Testis (tissue), 3 donors: ENCODE measurements around the gene RNF144B. TPM values are rescaled to one million over a fixed set of nuclear protein-coding genes. Genes with fewer than 3 reads are reported as not detected.
"Not testable (repeated sequence)": the region's sequence is repeated elsewhere in the genome, so short reads cannot be mapped to it uniquely, and the experiment has no call there.

Experiments
- DNase-seq: peaks from one replicate; pipeline ENCODE4 v3.0.0-alpha.2; 2019
- H3K27ac ChIP-seq, 2 donors: fragments of 200-600 bp; sonication (generic); one replicate each; pipeline ENCODE4 v1.5.1; 2019
- H3K27me3 ChIP-seq: fragments of 200-600 bp; sonication (generic); one replicate; pipeline ENCODE4 v1.5.1; 2019
- H3K36me3 ChIP-seq: fragments of 200-600 bp; sonication (generic); one replicate; pipeline ENCODE4 v1.5.1; 2017; ENCODE audit warnings: low read depth; ENCODE audit errors: missing control alignments
- H3K4me1 ChIP-seq: fragments of 200-600 bp; sonication (generic); one replicate; pipeline ENCODE4 v1.5.1; 2019
- H3K4me3 ChIP-seq, 2 donors: fragments of 200-600 bp; sonication (generic); one replicate each; pipeline ENCODE4 v1.5.1; 2017 to 2019
- H3K9me3 ChIP-seq: fragments of 200-600 bp; sonication (generic); one replicate; pipeline ENCODE4 v1.5.1; 2017
- CTCF ChIP-seq, 3 experiments: fragments of 450-650 bp in 2 of 3; fragments of 200-600 bp in 1 of 3; sonication (generic) in 1 of 3; IDR thresholded peaks; one replicate each; pipeline ENCODE4 v1.5.1; 2016 to 2019; ENCODE audit warnings: antibody characterized with exemption in 3 of 3, mild to moderate bottlenecking in 2 of 3, moderate library complexity in 1 of 3
- POLR2A ChIP-seq: fragments of 450-650 bp; IDR thresholded peaks from one replicate; pipeline ENCODE4 v1.6.1; 2017; ENCODE audit warnings: antibody characterized with exemption, mild to moderate bottlenecking, moderate library complexity
- WGBS, 2 donors: methylation state at CpG; one replicate each; pipeline ENCODE4 v1.1.5; 2018; 5-methylcytosine and 5-hydroxymethylcytosine counted together
- intact Hi-C: fragments of 100-400 bp; cut with DNase I; formaldehyde crosslinking; loops from one replicate; pipeline ENCODE4 v1.15.1; 2023; ENCODE audit warnings: low total_unique reads
- polyA plus RNA-seq: library from polyadenylated mRNA; stranded (reverse); fragments of 350-450 nt; fragmentation: Illumina TruSeq; extraction: RNeasy Lipid Tissue Mini Kit (QIAGEN cat#74804); gene quantifications from one replicate; pipeline ENCODE4 v1.2.3, GENCODE V29; 2014; ENCODE audit warnings: low read depth, low replicate concordance; ENCODE audit not compliant: insufficient read depth
- total RNA-seq, 2 donors: library from RNA; depleted of rRNA; stranded (reverse); fragments of >200 nt; gene quantifications; one replicate each; pipeline ENCODE4 v1.2.3, GENCODE V29; 2016

The RNF144B gene
- total and polyA plus RNA-seq, 3 donors from 2014 or later = 6.1 to 6.3 (median 6.1) TPM

GRCh38 chr6:18406955-18407749 lies 20.0 kb downstream of the RNF144B start:
- no peaks in the 10 kb centered on the region for H3K9me3 ChIP-seq
- no peaks in the 10 kb centered on the region for H3K36me3 ChIP-seq
- no peak for DNase-seq
- TF ChIP-seq POLR2A (no peak), CTCF (IDR thresholded peaks at IDR 0.05) (no peak)
- 94 to 98% methylated on average over 4 of the region's 4 CpGs for WGBS, 2 donors
- H3K27ac ChIP-seq = no peak overlapping the region
- intact Hi-C loops = no loop called here
- no peaks in the 10 kb centered on the region for H3K27me3 ChIP-seq
- no peaks in the 10 kb centered on the region for H3K4me1 ChIP-seq
- no peak overlapping the region for H3K4me3 ChIP-seq

- DNase-seq, intact Hi-C loops, H3K9me3 ChIP-seq, H3K27me3 ChIP-seq, H3K4me1 ChIP-seq, H3K36me3 ChIP-seq, H3K27ac ChIP-seq, H3K4me3 ChIP-seq: not testable (repeated sequence)
- WGBS, 2 donors = 92 to 95% methylated on average over 11 of the region's 11 CpGs
Measured at GRCh38 chr6:18409602-18410001, 22.5 kb downstream of the RNF144B start.

GRCh38 chr6:18410412-18410811 lies 23.3 kb downstream of the RNF144B start:
- H3K36me3 ChIP-seq = no peaks in the 10 kb centered on the region
- DNase-seq = no peak
- no peak overlapping the region for H3K4me3 ChIP-seq
- H3K27ac ChIP-seq = no peak overlapping the region
- no peaks in the 10 kb centered on the region for H3K27me3 ChIP-seq
- 77 to 83% methylated on average over 3 of the region's 3 CpGs for WGBS, 2 donors
- H3K4me1 ChIP-seq = no peaks in the 10 kb centered on the region
- intact Hi-C loops = no loop called here
- H3K9me3 ChIP-seq = no peaks in the 10 kb centered on the region
- no peak for TF ChIP-seq POLR2A
- no peak for TF ChIP-seq CTCF (IDR thresholded peaks at IDR 0.05)

GRCh38 chr6:18412068-18412467 lies 24.9 kb downstream of the RNF144B start:
- TF ChIP-seq CTCF (IDR thresholded peaks at IDR 0.05) = no peak
- no peak for TF ChIP-seq POLR2A
- peaks cover 4% of the 10 kb centered on the region for H3K4me1 ChIP-seq
- no peaks in the 10 kb centered on the region for H3K36me3 ChIP-seq
- no peak for DNase-seq
- H3K27ac ChIP-seq = no peak overlapping the region
- no peak overlapping the region for H3K4me3 ChIP-seq
- no peaks in the 10 kb centered on the region for H3K27me3 ChIP-seq
- 91 to 93% methylated on average over 1 of the region's 1 CpG for WGBS, 2 donors
- intact Hi-C loops = no loop called here
- no peaks in the 10 kb centered on the region for H3K9me3 ChIP-seq

- no peak for DNase-seq
- intact Hi-C loops = no loop called here
- Histone ChIP-seq H3K27ac (no peak overlapping the region), H3K9me3 (no peaks in the 10 kb centered on the region), H3K27me3 (no peaks in the 10 kb centered on the region), H3K4me1 (peaks cover 4% of the 10 kb centered on the region), H3K36me3 (no peaks in the 10 kb centered on the region), H3K4me3 (no peak overlapping the region)
- no peak for TF ChIP-seq CTCF (IDR thresholded peaks at IDR 0.05)
- TF ChIP-seq POLR2A = no peak
- 70 to 97% methylated on average over 1 of the region's 1 CpG for WGBS, 2 donors
Measured at GRCh38 chr6:18412644-18413043, 25.5 kb downstream of the RNF144B start.
